ENCODE results near the gene SYTL2.

DNA sequence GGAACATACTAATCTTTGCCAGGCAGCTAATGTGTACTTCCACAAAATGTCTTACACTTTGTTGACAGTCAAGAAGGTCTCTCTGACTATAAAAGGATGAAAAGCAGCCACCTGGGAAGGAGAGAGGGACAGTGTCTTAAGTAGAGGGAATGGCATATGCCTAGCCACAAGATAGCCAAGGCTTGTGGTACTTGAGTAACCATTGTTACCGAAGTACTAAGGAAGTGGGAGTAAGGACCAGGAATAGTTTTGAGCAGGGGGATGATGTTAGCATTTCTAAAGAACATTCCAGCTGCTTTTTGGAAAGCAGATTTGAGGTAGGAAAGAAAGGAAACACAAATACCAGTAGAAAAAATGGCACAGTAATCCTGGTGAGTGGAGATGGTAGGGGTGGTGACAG is 159.8 kb downstream of the SYTL2 start:
- TF ChIP-seq POLR2A (IDR thresholded peaks at IDR 0.05; ENCODE audit: low read depth, low read length), result no peak
- no peak for TF ChIP-seq TAF1 (IDR thresholded peaks at IDR 0.05; ENCODE audit: low read depth, low read length)
- TF ChIP-seq POLR2AphosphoS5 (IDR thresholded peaks at IDR 0.05; ENCODE audit: low read depth, low read length), result no peak
- no peak for TF ChIP-seq PAX5 (IDR thresholded peaks at IDR 0.05; ENCODE audit: insufficient read depth, low read length, severe bottlenecking)
- TF ChIP-seq SPI1 (IDR thresholded peaks at IDR 0.05; ENCODE audit: low read depth, low read length), result no peak

All from GM12891 (cell line).